GM12874 (cell line): ENCODE measurements around the gene TRIM66.

Source experiments
- TF ChIP-seq, protein P1 (sequence below): IDR thresholded peaks from 2 replicates; pipeline ENCODE4 v1.5.1; 2011; ENCODE audit warnings: low read depth, mild to moderate bottlenecking, control low read depth, low read length, moderate library complexity; ENCODE audit not compliant: insufficient read depth

Gene TRIM66

DNA sequence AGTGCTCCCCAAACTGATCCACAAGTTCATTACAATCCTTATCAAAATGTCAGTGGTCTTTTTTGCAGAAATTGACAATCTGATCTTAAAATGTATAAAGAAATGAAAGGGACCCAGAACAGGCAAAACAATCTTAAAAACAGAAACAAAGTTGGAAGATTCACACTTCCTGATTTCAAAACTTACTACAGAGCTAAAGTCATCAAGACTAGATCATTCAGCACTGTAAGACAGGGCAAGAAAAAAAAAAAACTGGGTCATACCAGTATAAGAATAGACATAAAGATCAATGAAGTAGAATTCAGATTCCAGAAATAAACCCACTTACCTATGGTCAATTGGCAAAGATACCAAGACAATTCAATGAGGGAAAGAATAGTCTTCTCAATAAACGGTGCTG lies 84.0 kb downstream of the TRIM66 start:
- TF ChIP-seq, protein P1, sequence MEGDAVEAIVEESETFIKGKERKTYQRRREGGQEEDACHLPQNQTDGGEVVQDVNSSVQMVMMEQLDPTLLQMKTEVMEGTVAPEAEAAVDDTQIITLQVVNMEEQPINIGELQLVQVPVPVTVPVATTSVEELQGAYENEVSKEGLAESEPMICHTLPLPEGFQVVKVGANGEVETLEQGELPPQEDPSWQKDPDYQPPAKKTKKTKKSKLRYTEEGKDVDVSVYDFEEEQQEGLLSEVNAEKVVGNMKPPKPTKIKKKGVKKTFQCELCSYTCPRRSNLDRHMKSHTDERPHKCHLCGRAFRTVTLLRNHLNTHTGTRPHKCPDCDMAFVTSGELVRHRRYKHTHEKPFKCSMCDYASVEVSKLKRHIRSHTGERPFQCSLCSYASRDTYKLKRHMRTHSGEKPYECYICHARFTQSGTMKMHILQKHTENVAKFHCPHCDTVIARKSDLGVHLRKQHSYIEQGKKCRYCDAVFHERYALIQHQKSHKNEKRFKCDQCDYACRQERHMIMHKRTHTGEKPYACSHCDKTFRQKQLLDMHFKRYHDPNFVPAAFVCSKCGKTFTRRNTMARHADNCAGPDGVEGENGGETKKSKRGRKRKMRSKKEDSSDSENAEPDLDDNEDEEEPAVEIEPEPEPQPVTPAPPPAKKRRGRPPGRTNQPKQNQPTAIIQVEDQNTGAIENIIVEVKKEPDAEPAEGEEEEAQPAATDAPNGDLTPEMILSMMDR = no peak

DNA sequence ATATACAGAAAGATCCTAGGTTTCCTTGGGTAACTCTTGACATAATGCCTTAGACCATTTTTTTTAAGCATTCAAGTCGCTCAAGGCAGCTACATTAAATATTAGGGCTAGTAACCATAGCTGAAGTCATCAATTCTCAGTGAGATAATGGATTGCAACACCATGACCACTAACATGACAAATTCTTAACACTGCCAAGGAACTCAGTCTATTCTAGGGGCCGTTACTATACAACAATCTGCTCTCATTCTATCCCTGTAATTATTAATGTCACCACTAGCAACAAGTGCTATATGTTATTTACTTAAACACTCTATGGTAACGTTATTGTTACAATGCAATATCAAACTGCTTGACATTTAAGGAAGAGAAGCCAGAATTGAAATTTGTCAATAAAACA lies 85.3 kb downstream of the TRIM66 start:
- TF ChIP-seq, protein P1 = no peak

DNA sequence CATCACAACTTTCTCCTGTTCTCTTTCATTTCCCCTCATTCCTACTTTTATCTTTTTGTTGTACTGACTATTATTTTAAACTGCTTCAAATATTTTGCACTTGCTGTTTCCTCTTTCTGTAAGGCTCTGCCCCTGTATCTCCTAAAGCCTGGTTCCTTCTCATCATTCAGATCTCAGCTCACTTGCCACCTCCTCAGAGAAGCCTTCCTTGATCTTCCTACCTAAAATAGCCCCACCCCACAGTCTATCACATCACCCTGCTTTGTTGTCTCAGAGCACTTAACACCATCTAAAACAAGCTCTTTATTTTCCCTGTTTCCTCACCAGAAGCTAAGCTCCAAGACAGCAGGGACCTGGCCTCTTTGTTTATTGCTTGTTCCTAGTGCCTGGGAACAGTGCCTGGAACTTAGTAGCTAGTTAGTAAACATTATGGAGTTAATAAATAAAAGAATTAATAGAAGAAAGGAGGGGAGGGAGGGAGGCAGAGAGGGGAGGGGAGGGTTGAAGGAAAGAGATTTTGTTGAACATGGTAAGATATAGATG lies 85.9 kb downstream of the TRIM66 start:
- TF ChIP-seq, protein P1 = no peak

DNA sequence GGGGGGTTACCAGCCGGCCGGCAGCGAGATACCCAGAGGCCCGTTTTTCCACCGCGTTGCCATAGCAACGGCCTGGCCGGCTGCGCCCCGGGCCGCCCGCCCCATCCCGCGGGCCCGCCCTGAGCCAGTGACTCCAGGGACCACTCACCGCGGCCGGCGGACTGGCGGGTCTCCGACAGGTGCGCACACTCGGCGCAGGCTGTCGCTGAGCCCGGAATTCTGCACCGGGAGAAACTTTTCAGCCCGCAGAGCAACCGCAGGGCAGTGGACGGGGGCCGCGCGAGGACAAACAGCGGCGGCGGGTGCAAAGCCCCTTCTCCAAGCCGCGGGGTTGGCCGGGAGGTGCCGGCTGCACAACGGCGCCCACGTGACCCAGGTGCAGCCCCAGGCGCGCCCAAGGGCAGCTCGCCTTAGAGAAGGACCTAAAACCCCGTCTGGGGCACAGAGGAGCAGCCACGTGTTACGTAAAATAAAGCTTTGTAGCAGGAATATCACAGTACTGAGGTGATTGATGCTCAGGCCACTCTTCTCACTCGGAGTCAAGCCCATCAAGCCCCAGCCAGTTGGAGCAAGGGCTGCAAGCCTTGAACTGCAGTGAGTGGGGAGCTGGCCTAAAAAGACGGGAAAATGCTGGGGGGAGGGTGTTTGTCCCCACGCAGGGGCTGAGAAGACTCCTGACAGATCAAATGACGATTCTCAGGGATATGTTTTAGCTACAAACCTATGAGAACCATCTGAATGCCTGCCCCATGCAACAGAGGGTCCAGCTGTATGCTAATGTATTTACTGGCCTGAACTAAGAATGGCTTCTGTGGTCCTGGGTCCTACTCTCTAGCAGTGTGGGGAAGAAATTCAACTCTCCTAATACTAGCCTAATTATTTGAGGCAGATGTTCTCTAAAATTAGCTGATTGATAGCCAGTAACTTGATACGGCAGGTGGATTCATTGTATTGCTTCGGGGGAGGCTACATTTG lies 88.2 kb downstream of the TRIM66 start, which contains the start of gene STK33:
TSS of gene STK33 (minus strand) at position 294 of the 975 bp plus-strand sequence. CDS start 119,323 bp downstream, outside the sequence.
- TF ChIP-seq, protein P1 = no peak

DNA sequence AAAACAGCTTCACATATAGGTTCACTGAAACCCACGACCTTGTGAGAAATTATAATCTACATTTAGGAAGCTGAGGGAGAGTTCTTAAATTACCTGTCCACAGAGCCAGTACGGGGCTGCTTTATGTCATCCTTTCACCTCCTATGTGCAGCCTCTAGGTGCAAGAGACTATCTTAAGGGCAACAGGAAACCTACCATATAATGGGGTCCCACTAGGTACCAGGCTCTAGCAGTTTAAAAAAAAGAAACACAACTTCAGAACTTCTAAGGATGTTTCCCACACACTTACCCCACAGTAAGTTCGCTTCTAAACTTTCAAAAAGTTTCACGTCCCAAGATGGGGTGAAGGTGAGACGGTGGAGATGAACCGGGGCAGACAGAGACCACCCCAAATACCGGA lies 89.0 kb downstream of the TRIM66 start:
- TF ChIP-seq, protein P1 = no peak

DNA sequence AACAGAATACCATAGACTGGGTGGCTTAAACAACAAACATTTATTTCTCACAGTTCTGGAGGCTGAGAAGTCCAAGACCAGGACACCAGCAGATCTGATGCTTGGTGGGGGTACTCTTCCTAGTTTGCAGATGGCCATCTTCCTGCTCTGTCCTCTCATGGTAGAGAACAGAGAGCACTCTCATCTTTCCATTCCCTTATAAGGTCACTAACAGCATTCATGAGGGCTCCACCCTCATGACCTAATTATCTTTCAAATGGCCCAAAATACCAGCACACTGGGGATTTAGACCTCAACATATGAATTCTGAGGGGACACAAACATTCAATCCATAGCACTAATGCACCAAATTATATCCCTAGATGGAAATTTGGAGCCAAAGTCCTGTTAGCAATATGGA lies 94.5 kb downstream of the TRIM66 start:
- TF ChIP-seq, protein P1 = no peak

DNA sequence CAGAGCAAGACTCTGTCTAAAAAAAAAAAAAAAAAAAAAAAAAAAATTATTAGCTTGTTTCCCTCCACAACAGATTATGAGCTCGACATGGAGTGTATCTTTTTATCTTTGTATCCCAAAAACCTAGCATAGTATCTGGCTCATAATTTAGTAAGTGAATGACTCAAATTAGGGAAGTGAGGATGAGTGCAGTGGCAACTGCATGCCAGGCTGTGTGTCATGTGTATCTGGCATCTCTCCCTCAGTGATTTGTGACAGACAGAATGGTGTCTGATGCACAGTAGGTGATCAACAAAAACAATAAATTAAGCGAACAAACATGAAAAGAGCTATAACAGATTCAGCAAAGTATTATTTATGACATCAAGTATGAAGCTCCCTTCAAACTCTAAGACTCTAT lies 95.7 kb downstream of the TRIM66 start:
- TF ChIP-seq, protein P1 = no peak
